ENCODE results near the gene TGFBR3L.

Gene TGFBR3L

GRCh38 chr19:7961920-7962626, 47.4 kb downstream of the TGFBR3L start:
- ChIA-PET POLR2A (no interaction called here), CTCF (no interaction called here)
- Histone ChIP-seq H3K4me1 (ENCODE audit: control insufficient read depth, insufficient read depth, low read length) (no peaks in the 10 kb centered on the region), H3K36me3 (ENCODE audit: control insufficient read depth in 2 of 2, insufficient read depth in 1 of 2, low read length in 2 of 2) (peaks cover 34 to 89% of the 10 kb centered on the region in 2 experiments), H3K9me3 (ENCODE audit: control insufficient read depth, insufficient read depth, low read depth, low read length) (no peaks in the 10 kb centered on the region), H3K27ac (ENCODE audit: extremely low read depth, low read depth, low read length) (no peak overlapping the region; the same call in 1 of the 2 replicates), H3K4me3 (ENCODE audit: low read depth, low read length) (no peak overlapping the region)
- TF ChIP-seq ZNF433 (tag by site-specific recombination; IDR thresholded peaks at IDR 0.05; ENCODE audit: low read depth) (no peak), ZBTB21 (tag by site-specific recombination; IDR thresholded peaks at IDR 0.05) (no peak), ZFP3 (tag by site-specific recombination; IDR thresholded peaks at IDR 0.05; ENCODE audit: low read depth) (no peak), ZNF148 (tag by site-specific recombination; IDR thresholded peaks at IDR 0.05; ENCODE audit: borderline replicate concordance) (no peak)

GRCh38 chr19:7962644-7963268, 48.1 kb downstream of the TGFBR3L start:
- no peaks in the 10 kb centered on the region for H3K4me1 ChIP-seq (ENCODE audit: control insufficient read depth, insufficient read depth, low read length)
- H3K27ac ChIP-seq (ENCODE audit: extremely low read depth, low read depth, low read length): no peak overlapping the region; the same call in 1 of the 2 replicates
- no peak for TF ChIP-seq KLF1 (tag by site-specific recombination; IDR thresholded peaks at IDR 0.05)
- no peak for TF ChIP-seq GLIS1 (tag by site-specific recombination; IDR thresholded peaks at IDR 0.05)
- TF ChIP-seq SP3 (tag by site-specific recombination; IDR thresholded peaks at IDR 0.05): no peak
- no peak for TF ChIP-seq ZNF133 (tag by site-specific recombination; IDR thresholded peaks at IDR 0.05)
- TF ChIP-seq ZNF140 (tag by site-specific recombination; IDR thresholded peaks at IDR 0.05): no peak
- TF ChIP-seq ZNF214 (tag by site-specific recombination; IDR thresholded peaks at IDR 0.05; ENCODE audit: borderline replicate concordance): no peak
- TF ChIP-seq ZNF555 (tag by site-specific recombination; conservative IDR thresholded peaks at IDR 0.05): no peak
- no peak for TF ChIP-seq ZNF704 (tag by site-specific recombination; IDR thresholded peaks at IDR 0.05)
- no peak for TF ChIP-seq ZNF707 (tag by site-specific recombination; IDR thresholded peaks at IDR 0.05)
- TF ChIP-seq PRDM4 (tag by site-specific recombination; IDR thresholded peaks at IDR 0.05): no peak
- TF ChIP-seq KLF9 (tag by site-specific recombination; IDR thresholded peaks at IDR 0.05; ENCODE audit: low read depth): no peak
- TF ChIP-seq REST (tag by site-specific recombination; IDR thresholded peaks at IDR 0.05): no peak
- TF ChIP-seq SP2 (tag by site-specific recombination; IDR thresholded peaks at IDR 0.05): no peak
- TF ChIP-seq ZNF596 (tag by site-specific recombination; IDR thresholded peaks at IDR 0.05): no peak
- TF ChIP-seq ZNF768 (tag by site-specific recombination; IDR thresholded peaks at IDR 0.05): no peak
- no peak for TF ChIP-seq ZNF416 (tag by site-specific recombination; IDR thresholded peaks at IDR 0.05)
- no peak for TF ChIP-seq ZBTB7A (tag by site-specific recombination; IDR thresholded peaks at IDR 0.05; ENCODE audit: low read depth)
- TF ChIP-seq ZNF624 (tag by site-specific recombination; IDR thresholded peaks at IDR 0.05): no peak
- no peak for TF ChIP-seq ZNF112 (tag by site-specific recombination; IDR thresholded peaks at IDR 0.05)
- peaks cover 37 to 94% of the 10 kb centered on the region in 2 experiments for H3K36me3 ChIP-seq (ENCODE audit: control insufficient read depth in 2 of 2, insufficient read depth in 1 of 2, low read length in 2 of 2)
- no peaks in the 10 kb centered on the region for H3K9me3 ChIP-seq (ENCODE audit: control insufficient read depth, insufficient read depth, low read depth, low read length)
- POLR2A ChIA-PET: no interaction called here
- CTCF ChIA-PET: no interaction called here
- no peak overlapping the region for H3K4me3 ChIP-seq (ENCODE audit: low read depth, low read length)
